ENCODE measurements around the gene CREM.

GRCh38 chr10:35135861-35136260 lies 9.2 kb downstream of the CREM start:
- no peak for TF ChIP-seq CTCF (conservative IDR thresholded peaks at IDR 0.05 in 1 of 2, IDR thresholded peaks at IDR 0.05 in 1 of 2; ENCODE audit: extremely low read depth in 1 of 2, insufficient read depth in 1 of 2, low read depth in 1 of 2, low read length in 2 of 2)
- TF ChIP-seq EZH2 (IDR thresholded peaks at IDR 0.05; ENCODE audit: borderline replicate concordance, low read length): no peak
